Measurements from ENCODE around the gene LMNTD2. TPM values are rescaled to one million over a fixed set of nuclear protein-coding genes. Genes with fewer than 3 reads are reported as not detected.
A peak's percentile ranks its signal among the peaks of the same experiment; 100 is the strongest.

LMNTD2 gene
- total and polyA plus RNA-seq, 2 of the 13 experiments (the other 11 are each of a cell fraction or from before 2014, with no cell fraction given), result 1.1 to 3.1 TPM

- TF ChIP-seq ZBTB10 (CRISPR knock-in tag; IDR thresholded peaks at IDR 0.05; ENCODE audit: borderline replicate concordance), result peak; percentile 40; the same call in 1 of the 2 replicates
- TF ChIP-seq ZBTB2 (CRISPR knock-in tag; IDR thresholded peaks at IDR 0.05; ENCODE audit: low read depth), result peak; percentile 79
- TF ChIP-seq ARID3A (IDR thresholded peaks at IDR 0.05; ENCODE audit: low read depth, low read length), result peak; percentile 8; the same call in 1 of the 2 replicates
- no peak for TF ChIP-seq SP4 (CRISPR knock-in tag; IDR thresholded peaks at IDR 0.05)
- no peak for TF ChIP-seq ZMYM2 (CRISPR knock-in tag; IDR thresholded peaks at IDR 0.05)
- peak; percentile 49; the same call in 1 of the 2 replicates for TF ChIP-seq ZNF44 (CRISPR knock-in tag; IDR thresholded peaks at IDR 0.05)
- no peak for TF ChIP-seq ZBTB49 (CRISPR knock-in tag; IDR thresholded peaks at IDR 0.05; ENCODE audit: borderline replicate concordance)
- TF ChIP-seq HCFC1 (IDR thresholded peaks at IDR 0.05; ENCODE audit: low read depth, low read length), result peak; percentile 70
- TF ChIP-seq EEA1 (CRISPR knock-in tag; IDR thresholded peaks at IDR 0.05; ENCODE audit: borderline replicate concordance), result no peak
- no peak; the same call in 1 of the 2 replicates for TF ChIP-seq BCL6 (CRISPR knock-in tag; IDR thresholded peaks at IDR 0.05)
- TF ChIP-seq TERF1 (CRISPR knock-in tag; IDR thresholded peaks at IDR 0.05), result no peak
- no peak for TF ChIP-seq ZNF660 (CRISPR knock-in tag; IDR thresholded peaks at IDR 0.05; ENCODE audit: borderline replicate concordance, low read depth)
- TF ChIP-seq GZF1 (CRISPR knock-in tag; IDR thresholded peaks at IDR 0.05), result no peak
- 0 out of 2 replicates have a peak, but pooled peaks have one; percentile 50 for TF ChIP-seq SNAPC2 (CRISPR knock-in tag; IDR thresholded peaks at IDR 0.05)
- TF ChIP-seq KMT2B (CRISPR knock-in tag; IDR thresholded peaks at IDR 0.05), result no peak
- no peak for TF ChIP-seq ZSCAN9 (CRISPR knock-in tag; IDR thresholded peaks at IDR 0.05; ENCODE audit: borderline replicate concordance)
- TF ChIP-seq ZNF121 (CRISPR knock-in tag; IDR thresholded peaks at IDR 0.05), result no peak
- peak; percentile 18; the same call in 1 of the 2 replicates for TF ChIP-seq FOXO1 (CRISPR knock-in tag; IDR thresholded peaks at IDR 0.05)
- no peak for TF ChIP-seq JDP2 (CRISPR knock-in tag; IDR thresholded peaks at IDR 0.05; ENCODE audit: borderline replicate concordance)
- TF ChIP-seq SALL1 (CRISPR knock-in tag; IDR thresholded peaks at IDR 0.05), result peak; percentile 71
Measured at GRCh38 chr11:506238-506994, 54.1 kb downstream of the LMNTD2 start (continued).

Measured in HepG2 (cell line).